Stimulated activated CD4-positive, alpha-beta T cell treated with anti-CD3 and anti-CD28 coated beads, Interleukin-12 subunit alpha, Interleukin-12 subunit beta, amount 100 ng/mL, for 48 hours (primary cell): ENCODE measurements around the gene DOP1A.

Experiments
- DNase-seq, 3 donors: peaks; one replicate each; pipeline ENCODE4 v3.0.0-alpha.2; 2020; ENCODE audit warnings: low read depth in 2 of 3, low spot score in 1 of 3

Gene DOP1A

GRCh38 chr6:83199173-83199862, 131.8 kb downstream of the DOP1A start:
- DNase-seq: no peak

GRCh38 chr6:83199863-83200225, 132.4 kb downstream of the DOP1A start:
- DNase-seq: no peak

- no peak for DNase-seq
These were observed 134.6 kb downstream of the DOP1A start for GRCh38 chr6:83202031-83202430.

- peak; percentile 26 to 44 (median 28) for DNase-seq
These were observed 147.9 kb downstream of the DOP1A start for GRCh38 chr6:83215131-83216047.

GRCh38 chr6:83216806-83217205, 149.3 kb downstream of the DOP1A start:
- DNase-seq: no peak
